Uterus (tissue), 2 donors: ENCODE data around the gene LRRC8C.

Experiments used
- CTCF ChIP-seq, 4 experiments: fragments of 200-600 bp in 2 of 4; fragments of 450-650 bp in 2 of 4; sonication (generic) in 2 of 4; IDR thresholded peaks; one replicate each; pipeline ENCODE4 v1.5.1; 2016 to 2019; ENCODE audit warnings: antibody characterized with exemption in 4 of 4, mild to moderate bottlenecking in 2 of 4, moderate library complexity in 1 of 4
- POLR2A ChIP-seq, 2 donors: fragments of 450-650 bp; IDR thresholded peaks; one replicate each; pipeline ENCODE4 v1.6.1; 2016; ENCODE audit warnings: antibody characterized with exemption in 2 of 2, mild to moderate bottlenecking in 1 of 2, moderate library complexity in 1 of 2

- no peak for TF ChIP-seq POLR2A (IDR thresholded peaks at IDR 0.05)
- no peak for TF ChIP-seq CTCF (IDR thresholded peaks at IDR 0.05)
Observed at GRCh38 chr1:89672489-89673183, 39.7 kb downstream of the LRRC8C start.
